Uterus (tissue), 4 donors: ENCODE results near the gene DMXL1. TPM values are rescaled to one million over a fixed set of nuclear protein-coding genes. Genes with fewer than 3 reads are reported as not detected.

Experiments
- DNase-seq, 2 donors: peaks; one replicate each; pipeline ENCODE4 v3.0.0-alpha.2; 2019 to 2020
- H3K27ac ChIP-seq, 2 donors: fragments of 200-600 bp; sonication (generic); 1 replicate in 1 of 2; 2 replicates in 1 of 2; pipeline ENCODE4 v1.5.1; 2016 to 2018
- H3K27me3 ChIP-seq, 2 donors: fragments of 200-600 bp; sonication (generic); one replicate each; pipeline ENCODE4 v1.5.1; 2018 to 2019; ENCODE audit warnings: control low read depth in 1 of 2
- H3K36me3 ChIP-seq, 2 donors: fragments of 200-600 bp; sonication (generic); one replicate each; pipeline ENCODE4 v1.5.1; 2019; ENCODE audit warnings: control low read depth in 1 of 2
- H3K4me1 ChIP-seq, 2 donors: fragments of 200-600 bp; sonication (generic); one replicate each; pipeline ENCODE4 v1.5.1; 2018 to 2019; ENCODE audit warnings: control low read depth in 1 of 2
- H3K4me3 ChIP-seq, 2 donors: fragments of 200-600 bp; sonication (generic); 1 replicate in 1 of 2; 2 replicates in 1 of 2; pipeline ENCODE4 v1.5.1; 2018 to 2019; ENCODE audit warnings: mild to moderate bottlenecking in 1 of 2
- H3K9me3 ChIP-seq, 2 donors: fragments of 200-600 bp; sonication (generic); one replicate each; pipeline ENCODE4 v1.5.1; 2019; ENCODE audit warnings: control low read depth in 1 of 2
- CTCF ChIP-seq, 4 experiments: fragments of 200-600 bp in 2 of 4; fragments of 450-650 bp in 2 of 4; sonication (generic) in 2 of 4; IDR thresholded peaks; one replicate each; pipeline ENCODE4 v1.5.1; 2016 to 2019; ENCODE audit warnings: antibody characterized with exemption in 4 of 4, mild to moderate bottlenecking in 2 of 4, moderate library complexity in 1 of 4
- POLR2A ChIP-seq, 2 donors: fragments of 450-650 bp; IDR thresholded peaks; one replicate each; pipeline ENCODE4 v1.6.1; 2016; ENCODE audit warnings: antibody characterized with exemption in 2 of 2, mild to moderate bottlenecking in 1 of 2, moderate library complexity in 1 of 2
- intact Hi-C: fragments of 100-400 bp; cut with DNase I; formaldehyde crosslinking; loops from one replicate; pipeline ENCODE4 v1.15.1; 2023; ENCODE audit warnings: low total_unique reads
- total RNA-seq, 4 donors: library from RNA; depleted of rRNA in 3 of 4; stranded (reverse); fragments of >200 nt in 3 of 4; gene quantifications; one replicate each; pipeline versions ENCODE4 v1.1.0 to v1.2.4, GENCODE V29; 2014 to 2023
- donor health status: DM: yes; HTN: yes; CAD: no.

Gene DMXL1
- total RNA-seq, 4 donors from 2014 or later, result 24.4 to 119 (median 56.1) TPM

- no peak for TF ChIP-seq POLR2A (IDR thresholded peaks at IDR 0.05)
- no peak for TF ChIP-seq CTCF (IDR thresholded peaks at IDR 0.05)
- intact Hi-C loops, result no loop called here
- Histone ChIP-seq H3K9me3 (no peaks in the 10 kb centered on the region), H3K4me1 (no peaks in the 10 kb centered on the region), H3K27me3 (no peaks in the 10 kb centered on the region), H3K27ac (no peak overlapping the region), H3K36me3 (no peaks in the 10 kb centered on the region), H3K4me3 (no peak overlapping the region)
- no peak for DNase-seq
Observed at GRCh38 chr5:119274030-119274766, 203.3 kb downstream of the DMXL1 start.

- intact Hi-C loops, result no loop called here
- no peaks in the 10 kb centered on the region for H3K4me1 ChIP-seq
- H3K27ac ChIP-seq, result no peak overlapping the region
Observed at GRCh38 chr5:119274767-119275130, 203.9 kb downstream of the DMXL1 start.

GRCh38 chr5:119275146-119275545, 204.3 kb downstream of the DMXL1 start:
- no peaks in the 10 kb centered on the region for H3K27me3 ChIP-seq
- H3K4me3 ChIP-seq, result no peak overlapping the region
- H3K9me3 ChIP-seq, result no peaks in the 10 kb centered on the region
- H3K4me1 ChIP-seq, result no peaks in the 10 kb centered on the region
- no peaks in the 10 kb centered on the region for H3K36me3 ChIP-seq
- DNase-seq, result no peak
- no peak overlapping the region for H3K27ac ChIP-seq
- intact Hi-C loops, result no loop called here
- TF ChIP-seq CTCF (IDR thresholded peaks at IDR 0.05) (no peak), POLR2A (IDR thresholded peaks at IDR 0.05) (no peak)

More at GRCh38 chr5:119274767-119275130, 203.9 kb downstream of the DMXL1 start:
- no peak for DNase-seq
- Histone ChIP-seq H3K36me3 (no peaks in the 10 kb centered on the region), H3K27me3 (no peaks in the 10 kb centered on the region), H3K4me3 (no peak overlapping the region), H3K9me3 (no peaks in the 10 kb centered on the region)
- TF ChIP-seq POLR2A (IDR thresholded peaks at IDR 0.05) (no peak), CTCF (IDR thresholded peaks at IDR 0.05) (no peak)

GRCh38 chr5:119275601-119276173, 204.8 kb downstream of the DMXL1 start:
- Histone ChIP-seq H3K4me3 (no peak overlapping the region), H3K36me3 (no peaks in the 10 kb centered on the region), H3K9me3 (no peaks in the 10 kb centered on the region), H3K27ac (no peak overlapping the region), H3K27me3 (no peaks in the 10 kb centered on the region), H3K4me1 (no peaks in the 10 kb centered on the region)
- no peak for DNase-seq
- no peak for TF ChIP-seq POLR2A (IDR thresholded peaks at IDR 0.05)
- no peak for TF ChIP-seq CTCF (IDR thresholded peaks at IDR 0.05)
- intact Hi-C loops, result no loop called here

GRCh38 chr5:119276978-119277377, 206.1 kb downstream of the DMXL1 start:
- intact Hi-C loops, result no loop called here
- no peak overlapping the region for H3K27ac ChIP-seq
- no peaks in the 10 kb centered on the region for H3K27me3 ChIP-seq
- H3K9me3 ChIP-seq, result no peaks in the 10 kb centered on the region
- no peaks in the 10 kb centered on the region for H3K4me1 ChIP-seq
- H3K36me3 ChIP-seq, result no peaks in the 10 kb centered on the region
- H3K4me3 ChIP-seq, result no peak overlapping the region
- TF ChIP-seq POLR2A (IDR thresholded peaks at IDR 0.05) (no peak), CTCF (IDR thresholded peaks at IDR 0.05) (no peak)
- DNase-seq, result no peak
